IMR-90 (cell line): ENCODE measurements around the gene ARAP1. TPM values are rescaled to one million over a fixed set of nuclear protein-coding genes. Genes with fewer than 3 reads are reported as not detected.

Source experiments
- ATAC-seq: fragments of 200-7000 bp; cut with Tn5 transposase; 2 replicates; pipeline ENCODE4 v1.9.1; 2020; ENCODE audit warnings: low read depth, mild to moderate bottlenecking, moderate library complexity
- BruUV-seq: library from RNA; stranded (reverse); fragments of 400-500 nt; replicated peaks from 2 replicates; lab custom pipeline; 2021; lab: Mats Ljungman, UMichigan
- CTCF ChIA-PET: fragments of 300-600 bp; formaldehyde crosslinking; extraction: SDS; loops from one replicate; lab custom pipeline; 2021; ENCODE audit warnings: antibody characterized with exemption; lab: Yijun Ruan, JAX
- POLR2A ChIA-PET: fragments of 300-600 bp; sonication (Branson Sonifier 250); formaldehyde crosslinking; loops from one replicate; lab custom pipeline; 2022; ENCODE audit warnings: antibody characterized with exemption; ENCODE audit not compliant: unreplicated experiment; lab: Charles Lee
- DNase-seq: peaks from one replicate; pipeline ENCODE4 v3.0.0; 2013
- H2AFZ ChIP-seq: replicated peaks from 2 replicates; pipeline ENCODE3; 2013; ENCODE audit warnings: low read length, mild to moderate bottlenecking; ENCODE audit not compliant: poor library complexity
- H2AK5ac ChIP-seq: 2 replicates; pipeline ENCODE4 v1.6.1; 2013; ENCODE audit warnings: low read depth, low read length, inconsistent platforms
- H2AK9ac ChIP-seq: replicated peaks from 2 replicates; pipeline ENCODE3; 2013; ENCODE audit warnings: mild to moderate bottlenecking, low read depth, low read length, moderate library complexity; ENCODE audit not compliant: poor library complexity
- H2BK120ac ChIP-seq: 2 replicates; pipeline ENCODE4 v1.6.1; 2013; ENCODE audit warnings: low read depth, low read length, inconsistent platforms
- H2BK15ac ChIP-seq: 3 replicates; pipeline ENCODE4 v1.6.1; 2013; ENCODE audit warnings: low read depth, low read length, inconsistent platforms
- H2BK20ac ChIP-seq: 2 replicates; pipeline ENCODE4 v1.6.1; 2013; ENCODE audit warnings: low read depth, mild to moderate bottlenecking, inconsistent platforms, low read length, moderate library complexity
- H2BK5ac ChIP-seq: 2 replicates; pipeline ENCODE4 v1.6.1; 2013; ENCODE audit warnings: mild to moderate bottlenecking, low read depth, low read length, inconsistent platforms; ENCODE audit not compliant: poor library complexity, severe bottlenecking
- H3K14ac ChIP-seq: replicated peaks from 2 replicates; pipeline ENCODE4 v1.6.1; 2013; ENCODE audit warnings: low read depth, low read length, inconsistent platforms
- H3K18ac ChIP-seq: 2 replicates; pipeline ENCODE4 v1.6.1; 2013; ENCODE audit warnings: low read depth, low read length, control low read depth
- H3K23ac ChIP-seq: 2 replicates; pipeline ENCODE4 v1.6.1; 2013; ENCODE audit warnings: low read depth, low read length, inconsistent platforms
- H3K27ac ChIP-seq: 2 replicates; pipeline ENCODE4 v1.5.1; 2013; ENCODE audit warnings: mild to moderate bottlenecking, control low read depth, low read length; ENCODE audit not compliant: insufficient read depth
- H3K27me3 ChIP-seq: 2 replicates; pipeline ENCODE4 v1.6.1; 2013; ENCODE audit warnings: low read length; ENCODE audit not compliant: control insufficient read depth, insufficient read depth
- H3K36me3 ChIP-seq: 2 replicates; pipeline ENCODE4 v1.6.1; 2013; ENCODE audit warnings: low read length, mixed read lengths; ENCODE audit not compliant: control insufficient read depth, insufficient read depth
- H3K4ac ChIP-seq: 2 replicates; pipeline ENCODE4 v1.6.1; 2013; ENCODE audit warnings: low read depth, low read length, inconsistent platforms
- H3K4me1 ChIP-seq: 2 replicates; pipeline ENCODE4 v1.6.1; 2013; ENCODE audit warnings: low read length, mixed read lengths; ENCODE audit not compliant: control insufficient read depth, insufficient read depth
- H3K4me2 ChIP-seq: 2 replicates; pipeline ENCODE4 v1.6.1; 2013; ENCODE audit warnings: low read depth, mild to moderate bottlenecking, control low read depth, low read length, moderate library complexity
- H3K4me3 ChIP-seq: 2 replicates; pipeline ENCODE4 v1.5.1; 2013; ENCODE audit warnings: low read depth, mild to moderate bottlenecking, control low read depth, low read length, moderate library complexity; ENCODE audit not compliant: insufficient read depth
- H3K56ac ChIP-seq: 2 replicates; pipeline ENCODE4 v1.6.1; 2013; ENCODE audit warnings: low read length, inconsistent platforms; ENCODE audit not compliant: insufficient read depth; ENCODE audit errors: extremely low read depth
- H3K79me1 ChIP-seq, 2 experiments: 2 replicates each; pipeline ENCODE4 v1.6.1; 2013; ENCODE audit warnings: low read length in 2 of 2, inconsistent platforms in 1 of 2, low read depth in 1 of 2
- H3K9ac ChIP-seq: 2 replicates; pipeline ENCODE4 v1.6.1; 2013; ENCODE audit warnings: low read depth, low read length, control low read depth
- H3K9me1 ChIP-seq: 2 replicates; pipeline ENCODE4 v1.6.1; 2013; ENCODE audit warnings: low read length, inconsistent platforms; ENCODE audit not compliant: insufficient read depth
- H3K9me3 ChIP-seq: 2 replicates; pipeline ENCODE4 v1.6.1; 2013; ENCODE audit warnings: low read length; ENCODE audit not compliant: control insufficient read depth, insufficient read depth
- H4K20me1 ChIP-seq: 2 replicates; pipeline ENCODE4 v1.6.1; 2013; ENCODE audit warnings: low read length, inconsistent platforms; ENCODE audit not compliant: insufficient read depth
- H4K5ac ChIP-seq: 2 replicates; pipeline ENCODE4 v1.6.1; 2013; ENCODE audit warnings: mild to moderate bottlenecking, low read depth, low read length, control low read depth
- H4K8ac ChIP-seq, 2 experiments: 2 replicates each; pipeline ENCODE4 v1.6.1; 2013; ENCODE audit warnings: low read depth in 2 of 2, low read length in 2 of 2, control low read depth in 1 of 2, inconsistent platforms in 1 of 2
- H4K91ac ChIP-seq: 2 replicates; pipeline ENCODE4 v1.6.1; 2013; ENCODE audit warnings: low read depth, low read length, inconsistent platforms; ENCODE audit not compliant: insufficient read depth
- BHLHE40 ChIP-seq: fragments of 150-350 bp; IDR thresholded peaks from 2 replicates; pipeline ENCODE4 v1.6.1; 2016; ENCODE audit warnings: mild to moderate bottlenecking, low read depth, low read length
- CEBPB ChIP-seq: IDR thresholded peaks from 2 replicates; pipeline ENCODE4 v1.6.1; 2012; ENCODE audit warnings: low read depth, low read length, improper control_type of control experiment
- CHD1 ChIP-seq: IDR thresholded peaks from 2 replicates; pipeline ENCODE4 v1.6.1; 2012; ENCODE audit warnings: low read depth, low read length, improper control_type of control experiment
- FOS ChIP-seq: fragments of 150-350 bp; IDR thresholded peaks from 2 replicates; pipeline ENCODE4 v1.6.1; 2016; ENCODE audit warnings: low read depth, low read length
- MAFK ChIP-seq: IDR thresholded peaks from 2 replicates; pipeline ENCODE4 v1.6.1; 2012; ENCODE audit warnings: low read depth, low read length, improper control_type of control experiment
- MAZ ChIP-seq: IDR thresholded peaks from 2 replicates; pipeline ENCODE4 v1.6.1; 2012; ENCODE audit warnings: low read depth, mild to moderate bottlenecking, low read length, improper control_type of control experiment, moderate library complexity, borderline replicate concordance
- MXI1 ChIP-seq: IDR thresholded peaks from 2 replicates; pipeline ENCODE4 v1.6.1; 2012; ENCODE audit warnings: low read depth, mild to moderate bottlenecking, low read length, moderate library complexity, borderline replicate concordance
- NFE2L2 ChIP-seq: fragments of 150-350 bp; IDR thresholded peaks from 2 replicates; pipeline ENCODE4 v1.6.1; 2016; ENCODE audit warnings: low read depth, mild to moderate bottlenecking, low read length
- POLR2A ChIP-seq: IDR thresholded peaks from 2 replicates; pipeline ENCODE4 v1.6.1; 2012; ENCODE audit warnings: mild to moderate bottlenecking, low read depth, low read length
- RAD21 ChIP-seq: IDR thresholded peaks from 2 replicates; pipeline ENCODE4 v1.6.1; 2012; ENCODE audit warnings: low read length, improper control_type of control experiment
- RCOR1 ChIP-seq: IDR thresholded peaks from 2 replicates; pipeline ENCODE4 v1.6.1; 2012; ENCODE audit warnings: mild to moderate bottlenecking, low read length, improper control_type of control experiment; ENCODE audit not compliant: insufficient replicate concordance
- RFX5 ChIP-seq: IDR thresholded peaks from 2 replicates; pipeline ENCODE4 v1.8.0; 2012; ENCODE audit warnings: low read depth, mild to moderate bottlenecking, low read length, moderate library complexity
- SMC3 ChIP-seq: fragments of 150-350 bp; IDR thresholded peaks from 2 replicates; pipeline ENCODE4 v1.6.1; 2016; ENCODE audit warnings: low read depth, mild to moderate bottlenecking, antibody characterized with exemption, low read length, moderate library complexity
- WGBS, 2 experiments: methylation state at CpG; one replicate each; pipeline versions ENCODE4 v1.1.5 to v1.1.7; 2013; ENCODE audit warnings: missing lambda C conversion rate in 2 of 2; ENCODE audit not compliant: insufficient read length in 1 of 2; ENCODE audit errors: extremely low coverage in 2 of 2; 5-methylcytosine and 5-hydroxymethylcytosine counted together
- dilution Hi-C: fragments of 300-500 bp; cut with HindIII; formaldehyde crosslinking; loops from one replicate; pipeline ENCODE4 v1.14.3; 2018; ENCODE audit warnings: low sequenced_read_pairs; ENCODE audit not compliant: unreplicated experiment
- in situ Hi-C: fragments of 300-500 bp; cut with MboI; formaldehyde crosslinking; loops from 3 replicates; pipeline ENCODE4 v1.14.3; 2019; ENCODE audit warnings: low sequenced_read_pairs, inconsistent platforms, mixed read lengths
- intact Hi-C: fragments of 100-400 bp; cut with micrococcal nuclease; formaldehyde crosslinking; loops from 2 replicates; pipeline ENCODE4 v1.10.0; 2022
- polyA plus RNA-seq, 3 experiments: library from polyadenylated mRNA; depleted of rRNA; stranded (reverse); fragments of >200 nt; gene quantifications; 2 replicates each; pipeline ENCODE4 v1.2.3, GENCODE V29; 2012; ENCODE audit warnings: low replicate concordance in 1 of 3
- total RNA-seq: library from RNA; depleted of rRNA; stranded (reverse); fragments of >200 nt; gene quantifications from 2 replicates; pipeline ENCODE4 v1.2.3, GENCODE V29; 2012
- TF ChIP-seq, protein P1 (sequence below): fragments of 150-350 bp; IDR thresholded peaks from 2 replicates; pipeline ENCODE4 v1.6.1; 2017; ENCODE audit warnings: mild to moderate bottlenecking, antibody characterized with exemption, low read length, low read depth
- TF ChIP-seq, protein P2 (sequence below): fragments of 150-350 bp; IDR thresholded peaks from 2 replicates; pipeline ENCODE4 v1.6.1; 2016; ENCODE audit warnings: low read depth, mild to moderate bottlenecking, low read length, moderate library complexity, borderline replicate concordance
- TF ChIP-seq, protein P3 (sequence below): conservative IDR thresholded peaks from 2 replicates; pipeline ENCODE4 v1.5.1; 2012; ENCODE audit warnings: mild to moderate bottlenecking, low read depth, low read length, improper control_type of control experiment

The ARAP1 gene
- total and polyA plus RNA-seq, 2 of the 4 experiments (the other 2 are of a cell fraction), result 37.6 to 63.1 TPM

DNA sequence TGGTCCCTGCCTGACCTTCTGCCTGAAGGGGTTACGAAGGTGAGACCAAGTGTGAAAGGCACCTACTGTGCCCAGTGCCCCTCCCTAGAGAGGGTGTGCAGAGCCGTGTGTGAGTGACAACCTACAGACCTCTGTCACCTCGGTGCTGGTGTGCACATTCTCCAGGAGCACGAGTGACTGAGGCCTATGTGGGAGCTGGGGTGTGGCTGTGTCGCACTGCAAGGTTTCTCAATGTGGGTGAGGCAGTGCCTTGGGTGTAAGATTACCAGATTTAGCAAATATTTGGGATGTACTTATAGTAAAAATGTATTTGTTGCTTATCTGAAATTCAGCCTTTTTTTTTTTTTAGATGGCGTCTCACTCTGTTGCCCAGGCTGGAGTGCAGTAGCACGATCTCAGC is 36.0 kb upstream of the ARAP1 start:
- Histone ChIP-seq H3K4me2 (no peak overlapping the region), H3K4me1 (peaks cover 11% of the 10 kb centered on the region), H4K20me1 (no peaks in the 10 kb centered on the region), H3K9me3 (no peaks in the 10 kb centered on the region), H3K9ac (no peak overlapping the region), H3K14ac (no peak overlapping the region), H2BK20ac (no peak overlapping the region), H4K8ac (no peak overlapping the region), H3K9me1 (peaks cover 14% of the 10 kb centered on the region), H2AK5ac (peak overlapping the region; percentile 24; the same call in 1 of the 2 replicates), H2BK15ac (no peak overlapping the region), H4K5ac (no peak overlapping the region), H2BK120ac (no peak overlapping the region), H3K56ac (no peak overlapping the region), H3K4ac (no peak overlapping the region), H3K79me1 (peaks cover 0 to 10% of the 10 kb centered on the region in 2 experiments; a peak in 1 of 4 replicates), H3K27me3 (no peaks in the 10 kb centered on the region), H3K4me3 (no peak overlapping the region), H3K18ac (no peak overlapping the region), H2BK5ac (no peak overlapping the region), H2AFZ (no peak overlapping the region), H4K91ac (no peak overlapping the region), H3K36me3 (no peaks in the 10 kb centered on the region), H2AK9ac (no peak overlapping the region), H3K23ac (no peak overlapping the region), H3K27ac (no peak overlapping the region)
- intact Hi-C loops (no loop called here), dilution Hi-C loops (no loop called here), in situ Hi-C loops (no loop called here)
- ChIA-PET CTCF (interaction anchor here (1.1 kb wide), 1 partner anchor 15 kb away, joined by 5 read pairs; no protein-coding TSS in a partner anchor), POLR2A (interaction anchor here (0.7 kb wide), 1 partner anchor 32 kb away, joined by 4 read pairs; no protein-coding TSS in a partner anchor)
- TF ChIP-seq, protein P1, sequence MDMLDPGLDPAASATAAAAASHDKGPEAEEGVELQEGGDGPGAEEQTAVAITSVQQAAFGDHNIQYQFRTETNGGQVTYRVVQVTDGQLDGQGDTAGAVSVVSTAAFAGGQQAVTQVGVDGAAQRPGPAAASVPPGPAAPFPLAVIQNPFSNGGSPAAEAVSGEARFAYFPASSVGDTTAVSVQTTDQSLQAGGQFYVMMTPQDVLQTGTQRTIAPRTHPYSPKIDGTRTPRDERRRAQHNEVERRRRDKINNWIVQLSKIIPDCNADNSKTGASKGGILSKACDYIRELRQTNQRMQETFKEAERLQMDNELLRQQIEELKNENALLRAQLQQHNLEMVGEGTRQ, result no peak
- TF ChIP-seq FOS (no peak), RAD21 (no peak), BHLHE40 (no peak), CHD1 (no peak), RCOR1 (no peak), CEBPB (no peak), NFE2L2 (no peak), MAFK (no peak), POLR2A (no peak), MXI1 (no peak), SMC3 (no peak), RFX5 (no peak), MAZ (no peak)
- TF ChIP-seq, protein P2, sequence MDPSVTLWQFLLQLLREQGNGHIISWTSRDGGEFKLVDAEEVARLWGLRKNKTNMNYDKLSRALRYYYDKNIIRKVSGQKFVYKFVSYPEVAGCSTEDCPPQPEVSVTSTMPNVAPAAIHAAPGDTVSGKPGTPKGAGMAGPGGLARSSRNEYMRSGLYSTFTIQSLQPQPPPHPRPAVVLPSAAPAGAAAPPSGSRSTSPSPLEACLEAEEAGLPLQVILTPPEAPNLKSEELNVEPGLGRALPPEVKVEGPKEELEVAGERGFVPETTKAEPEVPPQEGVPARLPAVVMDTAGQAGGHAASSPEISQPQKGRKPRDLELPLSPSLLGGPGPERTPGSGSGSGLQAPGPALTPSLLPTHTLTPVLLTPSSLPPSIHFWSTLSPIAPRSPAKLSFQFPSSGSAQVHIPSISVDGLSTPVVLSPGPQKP, result no peak
- TF ChIP-seq, protein P3, sequence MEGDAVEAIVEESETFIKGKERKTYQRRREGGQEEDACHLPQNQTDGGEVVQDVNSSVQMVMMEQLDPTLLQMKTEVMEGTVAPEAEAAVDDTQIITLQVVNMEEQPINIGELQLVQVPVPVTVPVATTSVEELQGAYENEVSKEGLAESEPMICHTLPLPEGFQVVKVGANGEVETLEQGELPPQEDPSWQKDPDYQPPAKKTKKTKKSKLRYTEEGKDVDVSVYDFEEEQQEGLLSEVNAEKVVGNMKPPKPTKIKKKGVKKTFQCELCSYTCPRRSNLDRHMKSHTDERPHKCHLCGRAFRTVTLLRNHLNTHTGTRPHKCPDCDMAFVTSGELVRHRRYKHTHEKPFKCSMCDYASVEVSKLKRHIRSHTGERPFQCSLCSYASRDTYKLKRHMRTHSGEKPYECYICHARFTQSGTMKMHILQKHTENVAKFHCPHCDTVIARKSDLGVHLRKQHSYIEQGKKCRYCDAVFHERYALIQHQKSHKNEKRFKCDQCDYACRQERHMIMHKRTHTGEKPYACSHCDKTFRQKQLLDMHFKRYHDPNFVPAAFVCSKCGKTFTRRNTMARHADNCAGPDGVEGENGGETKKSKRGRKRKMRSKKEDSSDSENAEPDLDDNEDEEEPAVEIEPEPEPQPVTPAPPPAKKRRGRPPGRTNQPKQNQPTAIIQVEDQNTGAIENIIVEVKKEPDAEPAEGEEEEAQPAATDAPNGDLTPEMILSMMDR, result no peak
- no TSS peak for BruUV-seq
- ATAC-seq (no peak), DNase-seq (no peak)
- WGBS, 2 experiments, result 83% methylated on average over 2 of the region's 7 CpGs; no CpG with 5 or more reads in 1 of the 2 experiments
